ENCODE measurements around the gene NUP93.
"Not testable (repeated sequence)": the region's sequence is repeated elsewhere in the genome, so short reads cannot be mapped to it uniquely, and the experiment has no call there.

NUP93 gene

GRCh38 chr16:56849690-56850680, 120.1 kb downstream of the NUP93 start:
- no peak for DNase-seq (ENCODE audit: low spot score)

GRCh38 chr16:56851671-56852400, 121.9 kb downstream of the NUP93 start:
- no peak for DNase-seq (ENCODE audit: low spot score)

DNA sequence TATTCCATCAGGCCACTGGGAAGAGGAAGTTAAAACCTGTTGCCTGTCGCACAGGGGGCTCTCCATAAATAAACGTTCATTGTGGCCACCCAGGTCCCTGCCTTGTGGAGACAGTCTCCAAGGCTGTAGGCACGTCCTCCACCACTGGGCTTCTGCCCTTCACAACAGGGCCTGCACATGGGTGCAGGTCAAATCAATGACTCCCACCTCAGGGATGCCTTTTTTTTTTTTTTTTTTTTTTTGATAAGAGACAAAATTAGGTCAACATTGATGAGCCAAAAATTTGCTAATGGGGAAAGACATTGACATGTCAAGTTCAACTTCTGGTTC, 122.4 kb downstream of the NUP93 start:
- DNase-seq (ENCODE audit: low spot score) = no peak

DNA sequence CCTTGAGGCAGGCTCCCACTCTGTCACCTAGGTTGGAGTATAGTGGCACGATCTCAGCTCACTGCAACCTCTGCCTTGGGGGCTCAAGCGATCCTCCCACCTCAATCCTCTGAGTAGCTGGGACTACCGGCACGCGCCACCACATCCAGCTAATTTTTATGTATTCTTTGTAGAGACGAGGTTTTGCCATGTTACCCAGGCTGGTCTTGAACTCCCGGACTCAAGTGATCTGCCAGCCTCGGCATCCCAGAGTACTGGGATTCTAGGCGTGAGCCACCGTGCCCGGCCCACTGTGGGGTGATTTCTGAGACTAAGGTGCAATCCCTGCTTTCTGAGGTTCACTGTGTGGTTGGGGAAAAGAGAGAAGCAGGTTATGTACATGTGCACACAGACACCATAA, 123.0 kb downstream of the NUP93 start:
- no peak for DNase-seq (ENCODE audit: low spot score)

GRCh38 chr16:56855201-56855600, 125.3 kb downstream of the NUP93 start:
- DNase-seq (ENCODE audit: low spot score) = no peak

DNA sequence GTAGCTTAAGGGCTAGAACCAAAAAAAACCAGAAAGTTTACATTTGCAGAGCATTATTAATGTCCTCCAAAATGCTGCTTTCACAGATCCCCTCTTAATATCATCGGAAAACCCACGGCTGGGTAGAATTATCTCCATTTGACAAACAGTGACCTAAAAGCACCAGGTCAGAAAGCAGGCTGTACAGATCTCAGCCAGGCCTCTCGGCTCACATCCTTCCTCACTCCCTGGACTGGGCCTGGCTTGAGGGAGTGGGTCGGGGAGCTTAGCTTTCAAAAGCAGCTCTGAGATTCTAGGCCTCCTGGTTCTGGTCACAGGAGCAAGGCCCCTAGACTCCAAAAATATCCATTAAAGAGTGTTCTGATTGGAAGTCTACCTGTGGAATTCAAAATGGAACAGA, 126.0 kb downstream of the NUP93 start:
- DNase-seq (ENCODE audit: low spot score) = no peak

DNA sequence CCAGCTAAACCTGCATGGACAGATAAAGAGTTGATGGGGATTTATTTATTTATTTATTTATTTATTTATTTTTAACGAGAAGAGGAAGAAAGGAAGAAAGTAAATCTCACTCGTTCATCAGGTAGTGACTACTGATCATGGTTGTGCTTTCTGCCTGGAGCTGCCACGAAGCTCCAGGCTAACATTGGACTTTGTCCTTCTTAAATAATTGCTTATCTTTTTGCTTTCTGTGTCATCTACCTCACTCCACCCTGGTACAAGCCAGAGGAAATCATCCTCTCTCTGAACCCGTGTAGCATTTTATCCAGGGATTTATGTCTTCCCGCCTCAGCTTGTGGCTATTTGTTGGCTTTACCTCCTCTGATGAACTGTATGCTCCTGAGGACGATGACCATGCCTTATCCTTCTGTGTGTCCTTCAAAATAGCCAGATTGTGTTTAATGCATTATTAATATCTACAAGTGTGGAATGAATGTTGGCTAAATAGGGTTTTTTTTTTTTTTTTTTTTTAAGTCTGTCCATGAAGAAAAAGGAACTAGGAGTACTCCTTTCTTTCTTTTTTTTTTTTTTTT, 127.0 kb downstream of the NUP93 start:
- DNase-seq (ENCODE audit: low spot score) = no peak

- no peak for DNase-seq (ENCODE audit: low spot score)
These were observed 128.4 kb downstream of the NUP93 start for GRCh38 chr16:56858374-56858773.

- no peak for DNase-seq (ENCODE audit: low spot score)
These were observed 129.7 kb downstream of the NUP93 start for GRCh38 chr16:56859636-56860035.

DNA sequence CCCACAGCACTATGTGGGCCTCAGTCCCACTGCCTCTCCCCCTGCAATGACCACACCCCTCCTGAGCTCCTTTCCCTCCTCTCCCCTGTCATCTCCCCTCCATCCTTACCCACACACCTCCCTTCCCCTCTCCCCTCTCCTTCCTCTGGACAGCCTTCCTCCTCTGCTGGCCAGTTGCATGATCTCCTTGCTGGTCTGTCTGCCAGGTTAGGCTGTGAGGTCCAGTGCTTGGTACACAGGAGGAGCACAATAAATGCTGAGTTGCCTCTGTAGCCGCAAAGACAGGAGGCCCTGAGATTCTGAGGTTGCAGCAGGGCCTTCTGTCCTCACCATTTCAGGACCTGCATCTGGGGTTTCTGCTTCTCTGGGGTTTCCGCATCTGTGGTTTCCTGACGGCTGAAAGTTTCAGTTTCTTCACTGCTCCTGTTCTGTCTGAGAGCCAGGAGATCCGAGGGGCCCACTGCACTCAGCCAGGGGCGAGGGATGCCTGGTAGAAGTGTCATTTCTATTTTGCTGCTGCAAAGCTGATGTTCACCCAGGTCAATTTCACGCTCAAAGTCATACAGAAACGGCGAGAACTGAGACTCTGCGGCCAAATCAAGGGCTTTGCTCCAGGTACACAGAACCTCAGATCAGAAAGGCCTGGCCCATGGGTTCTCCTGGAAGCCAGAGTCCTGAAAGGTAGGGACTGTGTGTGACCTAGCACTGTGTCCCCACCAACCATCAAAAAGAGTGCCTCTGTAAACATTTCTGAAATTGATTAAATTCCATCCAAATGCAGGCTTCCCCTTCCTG, 130.5 kb downstream of the NUP93 start:
- peak; percentile 61 for DNase-seq (ENCODE audit: low spot score)

DNA sequence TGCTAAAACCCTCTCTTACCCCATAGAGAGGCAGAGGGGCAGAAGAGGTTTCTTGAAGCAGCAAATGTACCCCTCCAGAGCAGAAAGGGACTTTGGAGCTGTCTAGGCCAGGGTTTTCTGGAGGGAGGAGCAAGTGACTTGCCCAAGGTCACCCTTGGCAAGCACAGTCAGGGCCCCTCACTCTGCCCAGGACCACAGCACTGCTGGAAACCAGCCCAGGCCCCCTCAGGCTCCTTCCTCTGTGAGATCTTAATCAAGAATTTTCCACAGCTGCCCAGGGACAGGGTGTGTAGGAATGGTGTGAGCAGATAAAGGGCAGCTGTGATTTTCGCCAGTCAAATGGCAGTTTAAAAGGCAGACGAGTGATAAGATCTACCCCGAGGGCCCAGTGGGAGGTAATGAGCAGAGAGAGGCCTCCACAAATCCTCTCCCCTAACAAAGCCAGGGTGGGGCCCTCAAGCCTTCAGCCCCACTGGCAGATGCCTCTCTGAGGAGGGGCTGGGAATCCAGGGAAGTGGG, 131.2 kb downstream of the NUP93 start:
- no peak for DNase-seq (ENCODE audit: low spot score)

GRCh38 chr16:56861756-56862155, 131.8 kb downstream of the NUP93 start:
- no peak for DNase-seq (ENCODE audit: low spot score)

GRCh38 chr16:56862776-56863175, 132.8 kb downstream of the NUP93 start:
- no peak for DNase-seq (ENCODE audit: low spot score)

DNA sequence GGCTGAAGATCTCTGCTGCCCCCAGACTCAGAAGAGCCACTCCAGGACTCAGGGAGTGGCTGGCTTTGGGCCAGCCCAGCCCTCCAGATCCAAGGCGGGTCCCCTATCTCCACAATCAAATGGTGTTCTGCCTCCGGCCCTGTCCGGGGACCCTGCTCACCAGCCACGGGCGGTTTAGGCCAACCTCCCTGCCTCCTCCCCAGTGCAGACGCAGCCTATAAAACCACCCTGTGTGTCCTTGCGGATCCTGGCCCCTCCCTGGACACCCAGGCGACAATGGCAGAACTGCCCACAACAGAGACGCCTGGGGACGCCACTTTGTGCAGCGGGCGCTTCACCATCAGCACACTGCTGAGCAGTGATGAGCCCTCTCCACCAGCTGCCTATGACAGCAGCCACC, 135.0 kb downstream of the NUP93 start, which contains the start of gene SLC12A3:
TSS of gene SLC12A3 (plus strand) at position 248 of the 400 bp plus-strand sequence. CDS start at position 277, 29 bp downstream.
- DNase-seq (ENCODE audit: low spot score) = no peak

DNA sequence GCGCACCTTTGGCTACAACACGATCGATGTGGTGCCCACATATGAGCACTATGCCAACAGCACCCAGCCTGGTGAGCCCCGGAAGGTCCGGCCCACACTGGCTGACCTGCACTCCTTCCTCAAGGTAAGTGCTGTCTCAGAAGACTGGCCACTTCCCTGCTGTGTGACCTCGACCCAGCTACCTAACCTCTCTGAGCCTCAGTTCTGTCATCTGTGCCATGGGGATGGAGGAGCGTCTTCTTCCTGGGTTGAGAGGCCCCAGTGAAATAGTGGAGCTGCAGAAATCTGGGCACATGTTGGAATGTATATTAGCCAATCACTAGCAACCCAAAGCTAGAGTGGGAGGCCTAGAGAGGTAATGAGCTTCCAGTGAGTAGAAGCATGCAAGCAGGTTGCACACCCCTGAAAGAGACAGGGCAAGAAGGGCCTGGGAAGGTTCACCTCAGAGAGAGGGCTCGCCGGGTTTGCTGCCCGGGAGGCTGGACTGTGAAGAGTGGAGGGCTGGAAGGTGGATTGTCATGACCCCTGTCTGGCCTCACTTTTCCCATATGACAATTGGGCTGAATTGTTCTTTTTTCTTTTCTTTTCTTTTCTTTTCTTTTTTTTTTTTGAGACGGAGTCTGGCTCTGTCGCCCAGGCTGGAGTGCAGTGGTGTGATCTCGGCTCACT, 135.6 kb downstream of the NUP93 start:
- no peak for DNase-seq (ENCODE audit: low spot score)

GRCh38 chr16:56866955-56867830, 137.3 kb downstream of the NUP93 start:
- peak; percentile 71 for DNase-seq (ENCODE audit: low spot score)

DNA sequence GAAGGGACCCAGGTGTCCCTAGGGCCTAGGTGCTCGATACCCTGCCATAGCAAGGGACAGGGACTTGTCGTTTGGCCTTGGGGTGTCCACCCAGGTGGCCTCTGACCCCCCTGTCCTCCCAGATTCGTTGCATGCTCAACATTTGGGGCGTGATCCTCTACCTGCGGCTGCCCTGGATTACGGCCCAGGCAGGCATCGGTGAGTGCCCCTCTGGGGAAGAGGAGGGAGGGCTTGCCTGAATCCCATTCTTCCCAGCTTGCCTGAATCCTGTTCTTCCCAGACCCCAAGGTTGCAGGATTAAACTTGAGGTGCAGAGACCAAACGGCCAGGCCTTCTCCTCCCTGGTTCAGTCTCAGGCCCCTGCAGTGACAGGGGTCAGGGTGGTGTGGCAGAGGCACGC, 138.2 kb downstream of the NUP93 start:
- no peak for DNase-seq (ENCODE audit: low spot score)

DNA sequence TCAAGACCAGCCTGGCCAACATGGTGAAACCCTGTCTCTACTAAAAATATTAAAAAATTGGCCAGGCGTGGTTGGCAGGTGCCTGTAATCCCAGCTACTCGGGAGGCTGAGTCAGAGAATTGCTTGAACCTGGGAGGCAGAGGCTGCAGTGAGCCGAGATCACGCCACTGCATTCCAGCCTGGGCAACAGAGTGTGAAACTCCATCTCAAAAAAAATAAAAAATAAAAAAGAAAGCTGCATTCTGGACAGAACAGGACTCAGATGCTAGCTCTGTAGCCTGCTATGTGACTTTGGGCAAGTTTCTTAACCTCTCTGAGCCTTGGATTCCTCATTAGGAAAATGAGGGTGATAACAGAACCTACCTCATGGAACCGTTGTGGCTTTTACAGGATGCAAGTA, 138.8 kb downstream of the NUP93 start:
- DNase-seq (ENCODE audit: low spot score) = not testable (repeated sequence)

GRCh38 chr16:56869513-56870275, 139.8 kb downstream of the NUP93 start:
- peak; percentile 27 for DNase-seq (ENCODE audit: low spot score)

All from CD4-positive, alpha-beta T cell treated with Interleukin-2 at 100 ng/mL for 4 hours (primary cell).